ENCODE data around the gene DNAJB2.

DNA sequence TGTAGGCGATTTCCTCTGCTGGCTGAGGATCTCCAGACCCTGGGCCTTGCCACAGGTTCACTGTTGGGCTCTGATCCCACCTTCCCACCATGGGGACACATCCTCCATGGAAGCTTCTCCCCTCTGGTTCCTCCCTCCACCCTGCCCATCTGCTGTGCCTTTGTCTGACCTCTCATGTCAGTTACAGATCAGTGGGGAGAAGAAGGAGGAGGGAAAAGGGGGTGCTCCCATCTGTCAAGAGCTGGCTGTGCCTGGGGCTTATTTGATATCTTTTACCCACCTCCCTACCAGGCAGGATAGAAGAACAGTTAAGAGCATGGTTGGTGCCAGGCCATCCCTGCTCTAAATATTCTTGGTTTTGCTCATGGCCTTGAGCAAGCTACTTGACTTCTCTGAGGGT is 12.3 kb upstream of the DNAJB2 start:
- TF ChIP-seq, protein P1, sequence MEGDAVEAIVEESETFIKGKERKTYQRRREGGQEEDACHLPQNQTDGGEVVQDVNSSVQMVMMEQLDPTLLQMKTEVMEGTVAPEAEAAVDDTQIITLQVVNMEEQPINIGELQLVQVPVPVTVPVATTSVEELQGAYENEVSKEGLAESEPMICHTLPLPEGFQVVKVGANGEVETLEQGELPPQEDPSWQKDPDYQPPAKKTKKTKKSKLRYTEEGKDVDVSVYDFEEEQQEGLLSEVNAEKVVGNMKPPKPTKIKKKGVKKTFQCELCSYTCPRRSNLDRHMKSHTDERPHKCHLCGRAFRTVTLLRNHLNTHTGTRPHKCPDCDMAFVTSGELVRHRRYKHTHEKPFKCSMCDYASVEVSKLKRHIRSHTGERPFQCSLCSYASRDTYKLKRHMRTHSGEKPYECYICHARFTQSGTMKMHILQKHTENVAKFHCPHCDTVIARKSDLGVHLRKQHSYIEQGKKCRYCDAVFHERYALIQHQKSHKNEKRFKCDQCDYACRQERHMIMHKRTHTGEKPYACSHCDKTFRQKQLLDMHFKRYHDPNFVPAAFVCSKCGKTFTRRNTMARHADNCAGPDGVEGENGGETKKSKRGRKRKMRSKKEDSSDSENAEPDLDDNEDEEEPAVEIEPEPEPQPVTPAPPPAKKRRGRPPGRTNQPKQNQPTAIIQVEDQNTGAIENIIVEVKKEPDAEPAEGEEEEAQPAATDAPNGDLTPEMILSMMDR (conservative IDR thresholded peaks at IDR 0.05; ENCODE audit: low read length), result no peak
- TF ChIP-seq EZH2phosphoT487 (IDR thresholded peaks at IDR 0.05; ENCODE audit: borderline replicate concordance), result no peak
